ENCODE data around the gene DIP2B.

GRCh38 chr12:50621399-50622300, 116.9 kb downstream of the DIP2B start:
- TF ChIP-seq CTCF (IDR thresholded peaks at IDR 0.05) (no peak), POLR2A (IDR thresholded peaks at IDR 0.05) (no peak)
